Breast epithelium (tissue), 4 donors: Measurements from ENCODE around the gene ST7. TPM values are rescaled to one million over a fixed set of nuclear protein-coding genes. Genes with fewer than 3 reads are reported as not detected.

Experiments used
- DNase-seq, 2 donors: peaks; one replicate each; pipeline ENCODE4 v3.0.0-alpha.2; 2019; ENCODE audit warnings: low spot score in 2 of 2
- H3K27ac ChIP-seq, 2 donors: fragments of 200-600 bp; sonication (generic) in 1 of 2; one replicate each; pipeline ENCODE4 v1.5.1; 2016 to 2019; ENCODE audit warnings: mild to moderate bottlenecking in 1 of 2
- H3K27me3 ChIP-seq, 2 donors: fragments of 200-600 bp; sonication (generic) in 1 of 2; one replicate each; pipeline versions ENCODE4 v1.5.1 to v1.6.0; 2017 to 2019; ENCODE audit warnings: control low read depth in 1 of 2, mild to moderate bottlenecking in 1 of 2
- H3K36me3 ChIP-seq: fragments of 200-600 bp; one replicate; pipeline ENCODE4 v1.5.1; 2019
- H3K4me1 ChIP-seq, 2 donors: fragments of 200-600 bp; sonication (generic); one replicate each; pipeline ENCODE4 v1.5.1; 2016 to 2019; ENCODE audit warnings: control low read depth in 1 of 2
- H3K4me3 ChIP-seq, 3 donors: fragments of 200-600 bp; sonication (generic); 1 replicate in 2 of 3; 2 replicates in 1 of 3; pipeline ENCODE4 v1.5.1; 2016 to 2019; ENCODE audit warnings: mild to moderate bottlenecking in 3 of 3, moderate library complexity in 2 of 3
- H3K9me3 ChIP-seq, 2 donors: fragments of 200-600 bp; sonication (generic) in 1 of 2; one replicate each; pipeline ENCODE4 v1.5.1; 2016 to 2019; ENCODE audit warnings: control low read depth in 1 of 2
- CTCF ChIP-seq, 3 donors: fragments of 450-650 bp; IDR thresholded peaks; one replicate each; pipeline ENCODE4 v1.5.1; 2016 to 2017; ENCODE audit warnings: antibody characterized with exemption in 3 of 3, mild to moderate bottlenecking in 3 of 3, moderate library complexity in 3 of 3
- POLR2A ChIP-seq: fragments of 450-650 bp; IDR thresholded peaks from one replicate; pipeline ENCODE4 v1.6.1; 2016; ENCODE audit warnings: antibody characterized with exemption, mild to moderate bottlenecking, moderate library complexity
- POLR2AphosphoS5 ChIP-seq, 3 donors: sonication (generic); formaldehyde crosslinking; IDR thresholded peaks; one replicate each; pipeline ENCODE4 v1.6.1; 2017; ENCODE audit warnings: antibody characterized with exemption in 3 of 3
- intact Hi-C: fragments of 100-400 bp; cut with DNase I; formaldehyde crosslinking; loops from one replicate; pipeline ENCODE4 v1.15.1; 2023; ENCODE audit warnings: low total_unique reads
- total RNA-seq, 3 donors: library from RNA; depleted of rRNA; stranded (reverse); fragments of >200 nt; gene quantifications; one replicate each; pipeline ENCODE4 v1.1.0, GENCODE V29; 2016

ST7 gene
- total RNA-seq, 3 donors from 2014 or later: 24.3 to 41.4 (median 27.5) TPM

GRCh38 chr7:117009705-117010361, 56.5 kb downstream of the ST7 start:
- DNase-seq: no peak
- no peaks in the 10 kb centered on the region for H3K4me1 ChIP-seq
- no peaks in the 10 kb centered on the region for H3K9me3 ChIP-seq
- intact Hi-C loops: no loop called here
- H3K27me3 ChIP-seq: no peaks in the 10 kb centered on the region
- H3K36me3 ChIP-seq: no peaks in the 10 kb centered on the region
- no peak overlapping the region for H3K27ac ChIP-seq
- TF ChIP-seq POLR2A (no peak), POLR2AphosphoS5 (IDR thresholded peaks at IDR 0.05) (no peak), CTCF (IDR thresholded peaks at IDR 0.05) (no peak)
- no peak overlapping the region for H3K4me3 ChIP-seq

GRCh38 chr7:117010375-117011133, 57.3 kb downstream of the ST7 start:
- intact Hi-C loops: no loop called here
- no peak for DNase-seq
- Histone ChIP-seq H3K27ac (no peak overlapping the region), H3K4me3 (no peak overlapping the region), H3K27me3 (no peaks in the 10 kb centered on the region), H3K36me3 (no peaks in the 10 kb centered on the region), H3K9me3 (no peaks in the 10 kb centered on the region), H3K4me1 (no peaks in the 10 kb centered on the region)
- no peak for TF ChIP-seq POLR2AphosphoS5 (IDR thresholded peaks at IDR 0.05)
- no peak for TF ChIP-seq CTCF (IDR thresholded peaks at IDR 0.05)
- no peak for TF ChIP-seq POLR2A

- no peak overlapping the region for H3K27ac ChIP-seq
- TF ChIP-seq CTCF (IDR thresholded peaks at IDR 0.05) (no peak), POLR2AphosphoS5 (IDR thresholded peaks at IDR 0.05) (no peak), POLR2A (no peak)
Measured at GRCh38 chr7:117011419-117012260, 58.3 kb downstream of the ST7 start.

GRCh38 chr7:117012284-117012683, 59.0 kb downstream of the ST7 start:
- no peak for DNase-seq
- H3K36me3 ChIP-seq: no peaks in the 10 kb centered on the region
- TF ChIP-seq CTCF (IDR thresholded peaks at IDR 0.05) (no peak), POLR2A (no peak), POLR2AphosphoS5 (IDR thresholded peaks at IDR 0.05) (no peak)
- H3K4me3 ChIP-seq: no peak overlapping the region
- H3K27ac ChIP-seq: no peak overlapping the region
- H3K4me1 ChIP-seq: no peaks in the 10 kb centered on the region
- H3K27me3 ChIP-seq: no peaks in the 10 kb centered on the region
- H3K9me3 ChIP-seq: no peaks in the 10 kb centered on the region
- intact Hi-C loops: no loop called here

More at GRCh38 chr7:117011419-117012260, 58.3 kb downstream of the ST7 start:
- DNase-seq: no peak
- Histone ChIP-seq H3K9me3 (no peaks in the 10 kb centered on the region), H3K4me3 (no peak overlapping the region), H3K27me3 (no peaks in the 10 kb centered on the region), H3K4me1 (no peaks in the 10 kb centered on the region), H3K36me3 (no peaks in the 10 kb centered on the region)
- intact Hi-C loops: no loop called here
